Measurements from ENCODE around the gene CHN1. TPM values are rescaled to one million over a fixed set of nuclear protein-coding genes. Genes with fewer than 3 reads are reported as not detected.

Gene CHN1
- total RNA-seq, 2 experiments from 2014 or later = 3.8 to 6.2 TPM

GRCh38 chr2:174994381-174994780, 10.8 kb downstream of the CHN1 start:
- Mint-ChIP-seq H3K4me3 (no peak overlapping the region), H3K9me3 (no peaks in the 10 kb centered on the region), H3K4me1 (ENCODE audit: low read depth) (peaks cover 5% of the 10 kb centered on the region), H3K27me3 (peaks cover 1% of the 10 kb centered on the region), H3K36me3 (no peaks in the 10 kb centered on the region), H3K27ac (no peak overlapping the region)
- CTCF ChIA-PET = interaction anchor here (1.0 to 1.8 kb wide), 3 partner anchors 9 to 223 kb away, joined by 3 to 6 read pairs (median 3); no protein-coding TSS in a partner anchor
- POLR2A ChIA-PET = no interaction called here
- no peak for DNase-seq
- intact Hi-C loops (cut with micrococcal nuclease) = no loop called here

GRCh38 chr2:174992886-174993285, 12.3 kb downstream of the CHN1 start:
- H3K4me3 Mint-ChIP-seq = no peak overlapping the region
- CTCF ChIA-PET = interaction anchor here (1.8 to 5.6 kb wide), 2 partner anchors 12 to 220 kb away, joined by 6 to 58 read pairs; no protein-coding TSS in a partner anchor
- H3K4me1 Mint-ChIP-seq (ENCODE audit: low read depth) = peaks cover 2% of the 10 kb centered on the region
- DNase-seq = no peak
- H3K9me3 Mint-ChIP-seq = no peaks in the 10 kb centered on the region
- H3K36me3 Mint-ChIP-seq = no peaks in the 10 kb centered on the region
- intact Hi-C loops (cut with micrococcal nuclease) = no loop called here
- H3K27ac Mint-ChIP-seq = no peak overlapping the region
- peaks cover 1% of the 10 kb centered on the region for H3K27me3 Mint-ChIP-seq
- POLR2A ChIA-PET = no interaction called here

- Mint-ChIP-seq H3K4me3 (no peak overlapping the region), H3K36me3 (no peaks in the 10 kb centered on the region), H3K9me3 (no peaks in the 10 kb centered on the region), H3K27ac (no peak overlapping the region), H3K4me1 (ENCODE audit: low read depth) (peaks cover 2% of the 10 kb centered on the region), H3K27me3 (peaks cover 3% of the 10 kb centered on the region)
- intact Hi-C loops (cut with micrococcal nuclease) = loop anchor here (1.0 to 2.0 kb wide), 2 partner anchors 215 to 285 kb away; no protein-coding TSS in a partner anchor
- no peak for DNase-seq
- CTCF ChIA-PET = interaction anchor here (0.9 to 5.0 kb wide), 7 partner anchors 9 to 288 kb away, joined by 3 to 53 read pairs (median 11); no protein-coding TSS in a partner anchor
- POLR2A ChIA-PET = no interaction called here
Measured at GRCh38 chr2:174985614-174986013, 19.6 kb downstream of the CHN1 start.

- Mint-ChIP-seq H3K4me1 (ENCODE audit: low read depth) (no peaks in the 10 kb centered on the region), H3K4me3 (no peak overlapping the region), H3K27me3 (peaks cover 3% of the 10 kb centered on the region), H3K36me3 (no peaks in the 10 kb centered on the region), H3K9me3 (no peaks in the 10 kb centered on the region), H3K27ac (no peak overlapping the region)
- POLR2A ChIA-PET = no interaction called here
- CTCF ChIA-PET = interaction anchor here (0.6 to 5.0 kb wide), 8 partner anchors 10 to 287 kb away, joined by 3 to 53 read pairs (median 8); no protein-coding TSS in a partner anchor
- DNase-seq = no peak
- intact Hi-C loops (cut with micrococcal nuclease) = loop anchor here (2.0 kb wide), 1 partner anchor 214 kb away; no protein-coding TSS in a partner anchor
Measured at GRCh38 chr2:174984561-174984960, 20.6 kb downstream of the CHN1 start.

- Mint-ChIP-seq H3K27me3 (peaks cover 7% of the 10 kb centered on the region), H3K4me3 (no peak overlapping the region), H3K27ac (no peak overlapping the region), H3K36me3 (no peaks in the 10 kb centered on the region), H3K4me1 (ENCODE audit: low read depth) (no peaks in the 10 kb centered on the region), H3K9me3 (no peaks in the 10 kb centered on the region)
- ChIA-PET CTCF (interaction anchor here (0.6 to 1.8 kb wide), 5 partner anchors 13 to 282 kb away, joined by 3 to 9 read pairs (median 6); no protein-coding TSS in a partner anchor), POLR2A (no interaction called here)
- intact Hi-C loops (cut with micrococcal nuclease) = no loop called here
- DNase-seq = no peak
Measured at GRCh38 chr2:174981331-174981730, 23.9 kb downstream of the CHN1 start.

GRCh38 chr2:174979996-174980395, 25.2 kb downstream of the CHN1 start:
- POLR2A ChIA-PET = no interaction called here
- H3K9me3 Mint-ChIP-seq = no peaks in the 10 kb centered on the region
- H3K4me3 Mint-ChIP-seq = no peak overlapping the region
- CTCF ChIA-PET = interaction anchor here (0.7 to 1.8 kb wide), 3 partner anchors 14 to 231 kb away, joined by 3 to 9 read pairs (median 6); no protein-coding TSS in a partner anchor
- no peaks in the 10 kb centered on the region for H3K36me3 Mint-ChIP-seq
- no peak overlapping the region for H3K27ac Mint-ChIP-seq
- no peak for DNase-seq
- H3K4me1 Mint-ChIP-seq (ENCODE audit: low read depth) = no peaks in the 10 kb centered on the region
- intact Hi-C loops (cut with micrococcal nuclease) = no loop called here
- peaks cover 6% of the 10 kb centered on the region for H3K27me3 Mint-ChIP-seq

GRCh38 chr2:174977364-174977763, 27.8 kb downstream of the CHN1 start:
- DNase-seq = no peak
- Mint-ChIP-seq H3K36me3 (no peaks in the 10 kb centered on the region), H3K9me3 (no peaks in the 10 kb centered on the region), H3K27ac (no peak overlapping the region), H3K4me3 (no peak overlapping the region), H3K27me3 (peaks cover 6% of the 10 kb centered on the region), H3K4me1 (ENCODE audit: low read depth) (no peaks in the 10 kb centered on the region)
- POLR2A ChIA-PET = no interaction called here
- CTCF ChIA-PET = no interaction called here
- intact Hi-C loops (cut with micrococcal nuclease) = no loop called here

GRCh38 chr2:174974131-174974530, 31.1 kb downstream of the CHN1 start:
- POLR2A ChIA-PET = no interaction called here
- DNase-seq = no peak
- H3K27ac Mint-ChIP-seq = no peak overlapping the region
- peaks cover 3% of the 10 kb centered on the region for H3K4me1 Mint-ChIP-seq (ENCODE audit: low read depth)
- peaks cover 7% of the 10 kb centered on the region for H3K27me3 Mint-ChIP-seq
- H3K36me3 Mint-ChIP-seq = no peaks in the 10 kb centered on the region
- intact Hi-C loops (cut with micrococcal nuclease) = no loop called here
- no peaks in the 10 kb centered on the region for H3K9me3 Mint-ChIP-seq
- H3K4me3 Mint-ChIP-seq = no peak overlapping the region
- CTCF ChIA-PET = no interaction called here

GRCh38 chr2:174972924-174973323, 32.3 kb downstream of the CHN1 start:
- peaks cover 5% of the 10 kb centered on the region for H3K27me3 Mint-ChIP-seq
- ChIA-PET CTCF (interaction anchor here (1.7 kb wide), 1 partner anchor 201 kb away, joined by 7 read pairs; no protein-coding TSS in a partner anchor), POLR2A (no interaction called here)

GRCh38 chr2:174971868-174972781, 33.1 kb downstream of the CHN1 start:
- CTCF ChIA-PET = interaction anchor here (1.3 to 1.7 kb wide), 2 partner anchors 200 to 223 kb away, joined by 6 to 7 read pairs; no protein-coding TSS in a partner anchor
- Mint-ChIP-seq H3K27ac (no peak overlapping the region), H3K9me3 (no peaks in the 10 kb centered on the region), H3K4me1 (ENCODE audit: low read depth) (peaks cover 4% of the 10 kb centered on the region), H3K4me3 (no peak overlapping the region), H3K27me3 (peaks cover 8% of the 10 kb centered on the region), H3K36me3 (no peaks in the 10 kb centered on the region)
- intact Hi-C loops (cut with micrococcal nuclease) = no loop called here
- POLR2A ChIA-PET = no interaction called here
- DNase-seq = no peak

More at GRCh38 chr2:174972924-174973323, 32.3 kb downstream of the CHN1 start:
- no peak overlapping the region for H3K4me3 Mint-ChIP-seq
- no peak for DNase-seq
- H3K27ac Mint-ChIP-seq = no peak overlapping the region
- H3K9me3 Mint-ChIP-seq = no peaks in the 10 kb centered on the region
- H3K36me3 Mint-ChIP-seq = no peaks in the 10 kb centered on the region
- H3K4me1 Mint-ChIP-seq (ENCODE audit: low read depth) = peaks cover 4% of the 10 kb centered on the region
- intact Hi-C loops (cut with micrococcal nuclease) = no loop called here

GRCh38 chr2:174970092-174970491, 35.1 kb downstream of the CHN1 start:
- no peaks in the 10 kb centered on the region for H3K36me3 Mint-ChIP-seq
- peaks cover 5% of the 10 kb centered on the region for H3K27me3 Mint-ChIP-seq
- CTCF ChIA-PET = interaction anchor here (1.5 to 1.9 kb wide), 3 partner anchors 191 to 272 kb away, joined by 3 to 7 read pairs (median 5); no protein-coding TSS in a partner anchor
- H3K4me3 Mint-ChIP-seq = no peak overlapping the region
- peaks cover 10% of the 10 kb centered on the region for H3K4me1 Mint-ChIP-seq (ENCODE audit: low read depth)
- intact Hi-C loops (cut with micrococcal nuclease) = no loop called here
- DNase-seq = no peak
- POLR2A ChIA-PET = no interaction called here
- H3K9me3 Mint-ChIP-seq = no peaks in the 10 kb centered on the region
- H3K27ac Mint-ChIP-seq = no peak overlapping the region

GRCh38 chr2:174969091-174969734, 36.0 kb downstream of the CHN1 start:
- ChIA-PET CTCF (interaction anchor here (1.5 to 1.9 kb wide), 3 partner anchors 190 to 271 kb away, joined by 3 to 7 read pairs (median 5); no protein-coding TSS in a partner anchor), POLR2A (no interaction called here)
- Mint-ChIP-seq H3K4me1 (ENCODE audit: low read depth) (peaks cover 10% of the 10 kb centered on the region), H3K4me3 (no peak overlapping the region), H3K9me3 (no peaks in the 10 kb centered on the region), H3K27me3 (peaks cover 5% of the 10 kb centered on the region), H3K36me3 (no peaks in the 10 kb centered on the region), H3K27ac (no peak overlapping the region)
- no peak for DNase-seq
- intact Hi-C loops (cut with micrococcal nuclease) = no loop called here
